Globus pallidus (tissue), 1 donor: ENCODE results near the gene TNRC6A.
"Not testable (repeated sequence)": the region's sequence is repeated elsewhere in the genome, so short reads cannot be mapped to it uniquely, and the experiment has no call there.

ENCODE experiments used
- DNase-seq: peaks from one replicate; pipeline ENCODE4 v3.0.0-alpha.2; 2015; ENCODE audit warnings: low spot score

Gene TNRC6A

GRCh38 chr16:24758373-24758772 lies 28.9 kb downstream of the TNRC6A start:
- no peak for DNase-seq

DNA sequence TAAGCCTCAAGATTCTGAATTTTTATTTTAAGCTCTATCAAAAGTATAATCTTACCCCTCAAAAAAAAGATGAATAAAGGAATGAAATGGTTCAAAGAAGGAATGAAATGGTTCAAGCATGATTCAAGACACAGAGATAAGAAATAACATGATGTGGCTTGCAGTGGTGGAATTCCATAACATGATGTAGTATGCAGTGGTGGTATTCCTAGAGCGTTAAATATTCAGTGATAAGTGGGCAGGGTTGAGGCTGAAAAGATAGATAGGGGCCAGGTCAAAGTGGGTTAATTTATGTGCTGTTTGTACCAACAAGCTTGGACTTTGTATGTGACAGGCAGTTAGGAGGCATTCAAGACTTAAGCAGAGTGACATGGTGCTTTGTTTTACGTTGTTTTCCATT lies 29.6 kb downstream of the TNRC6A start:
- DNase-seq, result no peak

DNA sequence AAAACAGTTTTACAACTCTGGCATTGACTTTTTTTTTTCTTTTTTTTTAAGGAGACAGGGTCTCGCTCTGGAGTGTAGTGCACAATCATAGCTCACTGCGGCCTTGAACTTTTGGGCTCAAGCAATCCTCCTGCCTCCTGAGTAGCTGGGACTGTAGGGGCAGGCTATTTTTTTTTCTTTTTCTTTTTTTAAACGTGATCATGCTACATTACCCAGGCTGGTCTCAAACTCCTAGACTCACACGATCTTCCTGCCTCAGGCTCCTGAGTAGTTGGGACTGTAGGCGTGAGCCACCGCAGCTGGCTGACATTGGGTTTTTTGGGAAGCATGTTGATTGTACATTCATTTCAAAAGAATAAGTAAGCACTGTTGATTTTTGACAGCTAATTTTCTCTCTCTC lies 32.1 kb downstream of the TNRC6A start:
- DNase-seq, result no peak

- no peak for DNase-seq
Observed at GRCh38 chr16:24764916-24765315, 35.5 kb downstream of the TNRC6A start.

DNA sequence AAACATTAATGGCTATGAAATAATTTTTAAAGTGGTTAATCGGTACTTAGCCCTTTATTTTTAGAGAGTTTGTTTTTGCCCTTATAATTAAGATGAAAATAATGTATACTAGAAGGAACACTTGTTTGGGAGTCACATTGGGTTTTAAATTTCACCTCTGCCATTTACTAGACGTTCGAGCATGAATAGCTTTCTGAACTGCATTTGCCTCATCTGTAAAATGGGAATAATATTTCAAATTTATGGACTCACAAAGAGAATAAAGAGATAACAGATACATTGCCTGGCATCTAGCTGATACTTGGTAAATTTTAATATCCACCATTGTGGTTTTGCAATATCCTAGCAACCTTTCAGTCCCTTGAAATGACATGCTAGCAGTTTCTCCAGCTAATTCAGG lies 36.6 kb downstream of the TNRC6A start:
- no peak for DNase-seq

GRCh38 chr16:24769806-24770205 lies 40.4 kb downstream of the TNRC6A start:
- DNase-seq, result no peak

DNA sequence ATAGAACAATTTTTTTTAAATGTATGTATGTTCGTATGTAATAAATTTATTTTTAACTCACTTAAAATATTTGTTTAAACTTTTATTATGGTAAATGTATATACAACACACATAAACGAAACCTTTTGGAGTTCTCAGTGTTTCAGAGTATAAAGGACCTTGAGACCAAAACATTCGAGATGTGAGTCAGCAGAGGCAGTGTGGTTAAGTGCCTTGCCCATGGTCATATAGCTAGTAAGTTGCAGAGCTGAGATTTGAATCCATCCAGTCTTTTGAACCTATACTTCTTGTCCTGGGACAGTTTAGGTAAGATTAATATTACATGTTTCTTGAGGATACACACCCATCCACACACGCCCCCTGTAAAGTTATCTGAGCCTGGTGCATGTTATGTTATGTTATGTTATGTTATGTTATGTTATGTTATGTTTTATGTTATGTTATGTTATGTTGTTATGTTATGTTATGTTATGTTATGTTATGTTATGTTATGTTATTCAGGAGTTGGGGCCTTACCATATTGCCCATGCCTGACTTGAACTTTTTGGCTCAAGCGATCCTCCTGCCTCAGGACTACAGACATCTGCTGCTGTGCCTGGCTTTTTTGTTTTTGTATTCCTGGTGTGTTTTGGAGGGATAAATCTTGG lies 41.8 kb downstream of the TNRC6A start:
- DNase-seq, result no peak

- DNase-seq, result no peak
Observed at GRCh38 chr16:24771779-24772157, 42.3 kb downstream of the TNRC6A start.

DNA sequence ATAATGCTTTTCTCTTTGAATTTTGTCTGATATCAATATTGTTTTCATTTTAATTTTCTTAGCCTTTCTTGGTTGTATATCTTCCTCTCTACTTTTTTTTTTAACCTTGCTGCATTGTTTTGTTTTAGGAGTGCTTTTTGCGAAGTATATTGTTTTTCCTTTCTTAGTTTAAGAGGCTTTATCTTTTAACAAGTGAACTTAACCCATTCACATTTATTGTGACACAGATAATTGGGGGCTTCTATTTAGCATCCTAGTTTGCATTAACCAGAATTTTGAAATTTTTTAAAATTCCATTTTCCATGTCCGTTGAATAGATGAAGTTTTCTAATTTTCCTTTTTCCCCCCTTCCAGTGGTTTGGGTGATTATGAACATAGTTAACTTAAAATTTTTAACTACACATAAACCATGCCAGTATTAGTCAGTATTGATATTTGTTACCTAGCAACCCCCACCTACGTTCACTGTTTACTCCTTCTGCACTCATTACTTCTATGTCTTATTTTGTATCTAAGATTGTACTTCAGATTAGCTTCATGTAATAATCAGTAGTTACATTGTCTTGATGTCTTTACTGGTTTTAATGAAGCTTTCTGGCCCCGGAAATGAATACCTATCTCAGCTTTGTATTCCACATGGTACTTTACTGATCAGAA lies 44.4 kb downstream of the TNRC6A start:
- no peak for DNase-seq

- no peak for DNase-seq
Observed at GRCh38 chr16:24774510-24774909, 45.1 kb downstream of the TNRC6A start.

- no peak for DNase-seq
Observed at GRCh38 chr16:24775455-24775854, 46.0 kb downstream of the TNRC6A start.

DNA sequence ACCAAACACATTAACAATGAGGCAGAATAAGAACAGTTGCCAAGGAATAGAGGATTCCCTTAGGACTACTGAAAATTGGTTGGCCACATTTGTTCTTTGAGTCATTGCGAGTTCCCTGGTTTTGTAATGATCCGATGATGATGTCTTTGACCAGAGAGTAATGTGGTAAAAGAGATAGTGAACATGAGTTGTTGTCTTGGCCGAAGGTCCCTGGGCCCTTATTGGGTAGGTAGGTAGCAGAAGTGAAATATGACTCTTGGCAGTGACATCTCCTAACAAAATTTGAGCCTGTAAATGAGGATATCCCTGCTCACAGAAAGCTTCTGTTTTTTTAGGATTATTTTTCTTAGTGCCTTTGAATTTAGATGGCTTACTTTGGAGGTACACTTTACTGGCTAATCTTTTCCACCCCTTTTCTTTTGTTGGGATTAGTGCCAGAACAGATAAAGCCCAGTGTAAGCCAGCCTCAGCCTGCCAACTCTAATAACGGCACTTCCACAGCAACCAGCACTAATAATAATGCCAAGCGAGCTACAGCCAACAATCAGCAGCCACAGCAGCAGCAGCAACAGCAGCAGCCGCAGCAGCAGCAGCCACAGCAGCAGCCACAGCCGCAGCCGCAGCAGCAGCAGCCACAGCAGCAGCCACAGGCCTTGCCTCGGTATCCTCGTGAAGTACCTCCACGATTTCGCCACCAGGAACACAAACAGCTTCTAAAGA lies 47.2 kb downstream of the TNRC6A start:
- DNase-seq, result peak; percentile 40

DNA sequence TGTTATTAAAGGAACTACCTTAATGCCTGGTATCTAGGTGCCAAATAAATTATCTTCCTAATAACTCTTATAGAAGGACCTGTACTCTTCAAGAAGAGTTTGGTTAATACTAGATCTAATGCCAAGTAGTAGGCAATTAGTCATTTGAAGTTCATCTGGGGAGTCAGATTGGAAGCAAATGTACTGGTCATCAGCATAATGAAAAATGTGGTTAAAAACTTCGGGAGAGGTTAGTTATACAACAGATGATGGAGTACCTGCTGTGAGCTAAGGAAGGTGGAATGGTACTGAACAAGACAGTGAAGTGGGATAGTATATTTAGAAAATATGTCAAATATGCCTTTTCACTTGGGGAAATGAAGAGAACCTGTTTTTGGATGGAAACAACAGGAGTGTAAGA lies 49.2 kb downstream of the TNRC6A start:
- no peak for DNase-seq

- no peak for DNase-seq
Observed at GRCh38 chr16:24781256-24781655, 51.8 kb downstream of the TNRC6A start.

DNA sequence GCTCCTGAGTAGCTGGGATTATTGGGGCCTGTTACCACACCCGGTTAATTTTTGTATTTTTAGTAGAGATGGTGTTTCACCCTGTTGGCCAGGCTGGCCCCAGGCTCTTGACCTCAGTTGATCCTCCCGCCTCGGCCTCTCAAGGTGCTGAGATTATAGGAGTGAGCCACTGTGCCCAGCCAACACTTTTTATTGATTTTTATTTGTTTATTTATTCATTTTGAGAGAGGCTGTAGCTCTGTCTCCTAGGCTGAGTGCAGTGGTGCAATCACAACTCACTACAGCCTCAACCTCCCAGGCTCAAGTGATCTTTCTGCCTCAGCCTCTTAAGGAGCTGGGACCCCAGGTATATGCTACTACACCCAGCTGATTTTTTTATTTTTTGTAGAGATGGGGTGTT lies 54.7 kb downstream of the TNRC6A start:
- DNase-seq, result no peak

- DNase-seq, result no peak
Observed at GRCh38 chr16:24789881-24790280, 60.4 kb downstream of the TNRC6A start.

GRCh38 chr16:24800586-24800985 lies 71.1 kb downstream of the TNRC6A start:
- DNase-seq, result no peak

GRCh38 chr16:24801761-24802302 lies 72.4 kb downstream of the TNRC6A start:
- no peak for DNase-seq

- no peak for DNase-seq
Observed at GRCh38 chr16:24805484-24805883, 76.0 kb downstream of the TNRC6A start.

GRCh38 chr16:24807301-24807700 lies 77.8 kb downstream of the TNRC6A start:
- no peak for DNase-seq

GRCh38 chr16:24810951-24811843 lies 81.7 kb downstream of the TNRC6A start:
- no peak for DNase-seq

DNA sequence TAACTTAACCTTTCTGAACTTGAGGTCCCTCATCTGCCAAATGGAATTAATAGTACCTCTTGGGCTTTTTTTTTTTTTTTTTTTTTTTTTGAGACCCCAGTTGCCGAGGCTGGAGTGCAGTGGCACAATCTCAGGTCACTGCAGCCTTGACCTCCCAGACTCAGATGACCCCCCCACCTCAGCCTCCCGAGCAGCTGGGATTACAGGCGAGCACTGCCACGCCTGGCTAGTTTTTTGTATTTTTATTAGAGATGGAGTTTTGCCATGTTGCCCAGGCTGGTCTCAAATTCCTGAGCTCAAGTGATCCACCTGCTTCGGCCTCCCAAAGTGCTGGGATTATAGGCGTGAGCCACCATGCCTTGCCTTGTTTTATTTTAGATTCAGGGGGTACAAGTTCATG lies 83.4 kb downstream of the TNRC6A start:
- not testable (repeated sequence) for DNase-seq
